ENCODE measurements around the gene PELI3.
"Not testable (repeated sequence)": the region's sequence is repeated elsewhere in the genome, so short reads cannot be mapped to it uniquely, and the experiment has no call there.

GRCh38 chr11:66440940-66441282 is 25.8 kb upstream of the PELI3 start:
- TF ChIP-seq EZH2 (IDR thresholded peaks at IDR 0.05; ENCODE audit: borderline replicate concordance, low read depth, low read length, severe bottlenecking); CTCF (IDR thresholded peaks at IDR 0.05; ENCODE audit: borderline replicate concordance, extremely low read depth, low read length, poor library complexity, severe bottlenecking): not testable (repeated sequence)

Measured in DND-41 (cell line).